ENCODE measurements around the gene FIG4.

Gene FIG4

DNA sequence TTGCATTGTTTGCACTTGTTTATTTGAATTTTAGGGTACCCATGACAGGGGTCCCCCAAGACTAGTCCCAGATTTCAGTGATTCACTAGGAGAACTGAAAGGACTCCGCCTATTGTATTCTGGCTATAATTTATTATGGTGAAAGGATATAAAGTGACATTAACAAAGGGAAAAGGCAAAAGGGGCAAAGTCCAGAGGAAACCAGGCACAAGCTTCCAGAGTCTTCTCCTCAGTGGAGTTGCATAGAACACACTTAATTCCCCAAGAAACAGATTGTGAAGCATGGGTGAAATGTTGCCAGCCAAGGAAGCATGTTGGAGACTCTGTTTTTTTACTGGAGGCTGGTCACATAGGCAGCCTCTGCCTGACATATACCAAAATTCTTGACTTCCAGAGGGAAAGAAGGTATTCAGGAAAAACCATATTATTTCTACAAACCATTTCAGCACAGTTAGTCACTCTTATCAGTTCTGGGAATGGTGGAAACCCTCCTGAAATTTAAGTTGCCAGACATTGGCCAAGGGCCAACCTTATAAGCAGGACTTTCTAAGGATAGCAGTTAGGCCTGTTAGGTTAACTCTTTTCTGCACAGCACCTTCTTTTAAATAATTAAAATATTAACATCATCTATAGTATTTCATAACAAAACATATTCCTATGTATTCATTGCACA, 71.8 kb downstream of the FIG4 start:
- Histone ChIP-seq H3K79me1 (ENCODE audit: low read length) (no peaks in the 10 kb centered on the region), H4K8ac (ENCODE audit: low read depth, low read length) (no peak overlapping the region), H3K27me3 (ENCODE audit: insufficient read depth, low read length, poor library complexity) (no peaks in the 10 kb centered on the region), H3K4me3 (ENCODE audit: low read length) (no peak overlapping the region), H3K79me2 (ENCODE audit: control insufficient read depth, insufficient read depth, low read length) (no peaks in the 10 kb centered on the region), H4K5ac (ENCODE audit: low read length) (no peak overlapping the region), H3K9ac (ENCODE audit: low read length) (no peak overlapping the region), H3K4ac (ENCODE audit: low read depth, low read length) (no peak overlapping the region), H2BK5ac (ENCODE audit: low read length) (no peak overlapping the region), H3K23ac (ENCODE audit: low read length) (no peak overlapping the region), H2AK5ac (ENCODE audit: low read length) (no peak overlapping the region), H2BK15ac (replicated peaks; ENCODE audit: low read depth) (no peak overlapping the region), H3K27ac (ENCODE audit: low read depth, low read length) (no peak overlapping the region), H3K36me3 (ENCODE audit: control insufficient read depth, insufficient read depth, low read length) (no peaks in the 10 kb centered on the region), H3K56ac (ENCODE audit: low read length) (no peak overlapping the region), H3K4me1 (ENCODE audit: control insufficient read depth, low read depth, low read length) (no peaks in the 10 kb centered on the region), H3K18ac (ENCODE audit: low read length) (no peak overlapping the region), H3K4me2 (ENCODE audit: low read length) (no peak overlapping the region), H2BK120ac (ENCODE audit: low read depth, low read length) (no peak overlapping the region)
- WGBS (ENCODE audit: extremely low coverage, insufficient coverage, low lambda C conversion rate), result no CpG with 5 or more reads among the region's 1 CpG
- no peak for DNase-seq

DNA sequence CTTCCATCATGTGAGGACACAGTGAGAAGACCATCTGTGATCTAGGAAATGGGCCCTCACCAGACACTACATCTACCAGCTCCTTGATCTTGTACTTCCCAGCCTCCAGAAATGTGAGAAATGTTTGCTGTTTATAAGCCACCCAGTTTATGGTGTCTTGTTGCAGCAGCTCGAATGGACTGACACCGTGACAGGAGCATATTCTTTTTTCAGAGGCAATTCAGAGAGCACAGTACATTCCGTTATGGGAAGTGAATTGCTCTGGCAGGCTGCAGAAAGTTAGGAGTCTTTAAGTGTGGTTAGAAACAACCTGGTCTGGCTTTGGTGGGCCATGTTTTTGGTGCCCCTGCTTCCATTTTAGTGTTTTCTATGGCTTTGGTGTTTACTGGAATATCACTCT, 75.1 kb downstream of the FIG4 start:
- no CpG with 5 or more reads among the region's 3 CpGs for WGBS (ENCODE audit: extremely low coverage, insufficient coverage, low lambda C conversion rate)
- no peak overlapping the region for H4K8ac ChIP-seq (ENCODE audit: low read depth, low read length)
- H3K27ac ChIP-seq (ENCODE audit: low read depth, low read length), result no peak overlapping the region
- H3K4me1 ChIP-seq (ENCODE audit: control insufficient read depth, low read depth, low read length), result no peaks in the 10 kb centered on the region
- no peak overlapping the region for H2AK5ac ChIP-seq (ENCODE audit: low read length)
- H3K9ac ChIP-seq (ENCODE audit: low read length), result no peak overlapping the region
- no peaks in the 10 kb centered on the region for H3K27me3 ChIP-seq (ENCODE audit: insufficient read depth, low read length, poor library complexity)
- H3K4me3 ChIP-seq (ENCODE audit: low read length), result no peak overlapping the region
- no peak overlapping the region for H4K5ac ChIP-seq (ENCODE audit: low read length)
- H3K56ac ChIP-seq (ENCODE audit: low read length), result no peak overlapping the region
- H2BK15ac ChIP-seq (replicated peaks; ENCODE audit: low read depth), result no peak overlapping the region
- H3K18ac ChIP-seq (ENCODE audit: low read length), result no peak overlapping the region
- no peak overlapping the region for H2BK120ac ChIP-seq (ENCODE audit: low read depth, low read length)
- no peak overlapping the region for H3K4me2 ChIP-seq (ENCODE audit: low read length)
- no peaks in the 10 kb centered on the region for H3K79me2 ChIP-seq (ENCODE audit: control insufficient read depth, insufficient read depth, low read length)
- DNase-seq, result no peak
- H2BK5ac ChIP-seq (ENCODE audit: low read length), result no peak overlapping the region
- no peak overlapping the region for H3K4ac ChIP-seq (ENCODE audit: low read depth, low read length)
- no peaks in the 10 kb centered on the region for H3K36me3 ChIP-seq (ENCODE audit: control insufficient read depth, insufficient read depth, low read length)
- no peak overlapping the region for H3K23ac ChIP-seq (ENCODE audit: low read length)
- H3K79me1 ChIP-seq (ENCODE audit: low read length), result no peaks in the 10 kb centered on the region

DNA sequence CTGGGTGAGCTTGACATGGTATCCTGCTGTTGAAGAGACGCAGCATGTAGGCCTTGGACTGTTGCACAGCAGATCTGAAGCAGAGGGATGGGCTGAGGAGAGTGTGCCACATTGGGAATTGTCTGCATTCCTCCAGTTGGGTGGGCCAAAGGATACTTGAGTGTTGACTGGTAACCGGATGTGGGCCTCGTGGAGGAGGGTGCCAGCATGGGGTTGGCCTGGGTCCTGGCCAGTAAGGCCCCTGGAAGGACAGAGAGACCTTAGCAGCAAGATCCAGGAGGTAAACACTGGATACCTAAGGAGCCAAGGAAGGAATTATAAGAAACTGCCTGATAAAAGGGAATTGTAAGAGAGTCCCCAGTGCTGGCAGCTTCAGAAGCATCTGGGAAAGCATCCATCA, 76.9 kb downstream of the FIG4 start:
- no peak overlapping the region for H3K4me3 ChIP-seq (ENCODE audit: low read length)
- H2BK15ac ChIP-seq (replicated peaks; ENCODE audit: low read depth), result no peak overlapping the region
- no peak overlapping the region for H3K23ac ChIP-seq (ENCODE audit: low read length)
- no peak overlapping the region for H3K18ac ChIP-seq (ENCODE audit: low read length)
- H3K9ac ChIP-seq (ENCODE audit: low read length), result no peak overlapping the region
- no peak overlapping the region for H3K56ac ChIP-seq (ENCODE audit: low read length)
- no peaks in the 10 kb centered on the region for H3K79me2 ChIP-seq (ENCODE audit: control insufficient read depth, insufficient read depth, low read length)
- DNase-seq, result no peak
- H3K36me3 ChIP-seq (ENCODE audit: control insufficient read depth, insufficient read depth, low read length), result no peaks in the 10 kb centered on the region
- H3K27ac ChIP-seq (ENCODE audit: low read depth, low read length), result no peak overlapping the region
- no CpG with 5 or more reads among the region's 3 CpGs for WGBS (ENCODE audit: extremely low coverage, insufficient coverage, low lambda C conversion rate)
- no peak overlapping the region for H2BK5ac ChIP-seq (ENCODE audit: low read length)
- no peaks in the 10 kb centered on the region for H3K79me1 ChIP-seq (ENCODE audit: low read length)
- H3K4me1 ChIP-seq (ENCODE audit: control insufficient read depth, low read depth, low read length), result no peaks in the 10 kb centered on the region
- H4K8ac ChIP-seq (ENCODE audit: low read depth, low read length), result no peak overlapping the region
- H2AK5ac ChIP-seq (ENCODE audit: low read length), result no peak overlapping the region
- H3K4ac ChIP-seq (ENCODE audit: low read depth, low read length), result no peak overlapping the region
- no peak overlapping the region for H4K5ac ChIP-seq (ENCODE audit: low read length)
- no peak overlapping the region for H2BK120ac ChIP-seq (ENCODE audit: low read depth, low read length)
- no peak overlapping the region for H3K4me2 ChIP-seq (ENCODE audit: low read length)
- H3K27me3 ChIP-seq (ENCODE audit: insufficient read depth, low read length, poor library complexity), result no peaks in the 10 kb centered on the region

DNA sequence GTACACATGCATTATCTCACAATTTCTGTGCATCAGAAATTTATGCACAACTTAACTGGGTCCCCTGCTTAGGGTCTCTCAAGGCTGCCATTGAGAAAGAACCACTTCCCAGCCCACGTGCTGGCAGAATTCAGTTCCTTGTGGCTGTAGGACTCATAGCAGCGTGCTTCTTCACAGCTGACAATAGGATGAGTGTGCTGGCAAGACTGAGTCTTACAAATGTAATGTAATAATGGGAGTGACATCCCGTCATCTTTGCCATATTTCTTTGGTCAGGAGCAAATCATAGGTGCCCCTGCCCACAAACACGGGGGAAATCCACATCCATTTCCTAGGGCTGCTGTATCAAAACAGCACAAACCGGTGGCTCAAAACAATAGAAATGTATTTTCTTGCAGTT, 77.4 kb downstream of the FIG4 start:
- no peak overlapping the region for H3K9ac ChIP-seq (ENCODE audit: low read length)
- no peak overlapping the region for H3K4me2 ChIP-seq (ENCODE audit: low read length)
- H2BK5ac ChIP-seq (ENCODE audit: low read length), result no peak overlapping the region
- no peaks in the 10 kb centered on the region for H3K79me2 ChIP-seq (ENCODE audit: control insufficient read depth, insufficient read depth, low read length)
- no peak overlapping the region for H3K23ac ChIP-seq (ENCODE audit: low read length)
- H3K4ac ChIP-seq (ENCODE audit: low read depth, low read length), result no peak overlapping the region
- H2BK120ac ChIP-seq (ENCODE audit: low read depth, low read length), result no peak overlapping the region
- no peak overlapping the region for H3K4me3 ChIP-seq (ENCODE audit: low read length)
- no peak overlapping the region for H3K27ac ChIP-seq (ENCODE audit: low read depth, low read length)
- no peak overlapping the region for H3K56ac ChIP-seq (ENCODE audit: low read length)
- H3K18ac ChIP-seq (ENCODE audit: low read length), result no peak overlapping the region
- no peak overlapping the region for H2AK5ac ChIP-seq (ENCODE audit: low read length)
- DNase-seq, result no peak
- no peak overlapping the region for H4K5ac ChIP-seq (ENCODE audit: low read length)
- H3K79me1 ChIP-seq (ENCODE audit: low read length), result no peaks in the 10 kb centered on the region
- no CpG with 5 or more reads among the region's 5 CpGs for WGBS (ENCODE audit: extremely low coverage, insufficient coverage, low lambda C conversion rate)
- H3K36me3 ChIP-seq (ENCODE audit: control insufficient read depth, insufficient read depth, low read length), result no peaks in the 10 kb centered on the region
- no peak overlapping the region for H4K8ac ChIP-seq (ENCODE audit: low read depth, low read length)
- no peaks in the 10 kb centered on the region for H3K27me3 ChIP-seq (ENCODE audit: insufficient read depth, low read length, poor library complexity)
- H3K4me1 ChIP-seq (ENCODE audit: control insufficient read depth, low read depth, low read length), result no peaks in the 10 kb centered on the region
- H2BK15ac ChIP-seq (replicated peaks; ENCODE audit: low read depth), result no peak overlapping the region

DNA sequence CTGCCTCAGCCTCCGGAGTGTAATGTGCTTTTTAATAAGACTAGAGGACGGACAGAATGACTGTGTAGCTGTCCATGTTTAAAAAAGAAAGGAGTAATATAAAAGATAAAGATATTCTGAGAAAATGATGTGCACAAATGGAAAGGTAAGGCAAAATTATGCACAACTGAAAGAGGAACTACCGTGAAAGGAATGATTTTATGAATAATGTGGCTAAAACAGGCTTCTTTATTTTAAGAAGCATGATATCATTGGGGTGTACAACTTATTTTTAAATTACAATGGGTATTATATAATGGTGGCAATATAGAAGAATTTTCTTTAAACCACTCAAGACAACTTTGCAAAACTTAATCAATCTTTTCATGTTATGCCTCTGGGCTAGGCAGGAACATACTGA, 78.1 kb downstream of the FIG4 start:
- H3K4ac ChIP-seq (ENCODE audit: low read depth, low read length), result no peak overlapping the region
- no peak overlapping the region for H3K4me3 ChIP-seq (ENCODE audit: low read length)
- H3K4me2 ChIP-seq (ENCODE audit: low read length), result no peak overlapping the region
- H2AK5ac ChIP-seq (ENCODE audit: low read length), result no peak overlapping the region
- no peak overlapping the region for H4K5ac ChIP-seq (ENCODE audit: low read length)
- H3K18ac ChIP-seq (ENCODE audit: low read length), result no peak overlapping the region
- no peak overlapping the region for H3K56ac ChIP-seq (ENCODE audit: low read length)
- no peaks in the 10 kb centered on the region for H3K27me3 ChIP-seq (ENCODE audit: insufficient read depth, low read length, poor library complexity)
- no peaks in the 10 kb centered on the region for H3K79me2 ChIP-seq (ENCODE audit: control insufficient read depth, insufficient read depth, low read length)
- no peak overlapping the region for H2BK15ac ChIP-seq (replicated peaks; ENCODE audit: low read depth)
- H4K8ac ChIP-seq (ENCODE audit: low read depth, low read length), result no peak overlapping the region
- H3K23ac ChIP-seq (ENCODE audit: low read length), result no peak overlapping the region
- no peak overlapping the region for H2BK120ac ChIP-seq (ENCODE audit: low read depth, low read length)
- no peaks in the 10 kb centered on the region for H3K79me1 ChIP-seq (ENCODE audit: low read length)
- H3K4me1 ChIP-seq (ENCODE audit: control insufficient read depth, low read depth, low read length), result no peaks in the 10 kb centered on the region
- no peak overlapping the region for H3K9ac ChIP-seq (ENCODE audit: low read length)
- no peak overlapping the region for H2BK5ac ChIP-seq (ENCODE audit: low read length)
- no peaks in the 10 kb centered on the region for H3K36me3 ChIP-seq (ENCODE audit: control insufficient read depth, insufficient read depth, low read length)
- no CpG with 5 or more reads among the region's 3 CpGs for WGBS (ENCODE audit: extremely low coverage, insufficient coverage, low lambda C conversion rate)
- no peak overlapping the region for H3K27ac ChIP-seq (ENCODE audit: low read depth, low read length)
- DNase-seq, result no peak

DNA sequence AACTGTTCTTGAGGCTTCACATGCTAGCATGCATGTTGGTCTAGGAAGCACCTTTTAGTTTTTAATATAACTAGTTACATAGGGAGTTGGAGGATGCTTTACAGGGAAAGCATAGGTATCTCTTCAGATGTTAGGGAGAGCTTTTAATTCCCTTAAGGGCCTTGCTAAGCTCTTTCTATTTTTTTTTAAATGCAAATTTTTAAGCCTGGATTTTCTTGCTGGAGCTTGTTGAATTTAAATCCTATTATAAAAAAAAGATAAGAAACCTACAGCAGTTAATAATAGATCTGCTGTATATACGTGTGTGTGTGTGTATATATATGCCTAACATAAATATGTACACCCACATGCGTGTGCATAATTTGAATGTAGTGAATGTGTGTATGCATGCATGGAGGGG, 79.0 kb downstream of the FIG4 start:
- H3K36me3 ChIP-seq (ENCODE audit: control insufficient read depth, insufficient read depth, low read length), result no peaks in the 10 kb centered on the region
- H3K4me1 ChIP-seq (ENCODE audit: control insufficient read depth, low read depth, low read length), result no peaks in the 10 kb centered on the region
- no peak overlapping the region for H3K56ac ChIP-seq (ENCODE audit: low read length)
- no peak overlapping the region for H3K4me3 ChIP-seq (ENCODE audit: low read length)
- no peak overlapping the region for H3K27ac ChIP-seq (ENCODE audit: low read depth, low read length)
- H2BK5ac ChIP-seq (ENCODE audit: low read length), result no peak overlapping the region
- no CpG with 5 or more reads among the region's 2 CpGs for WGBS (ENCODE audit: extremely low coverage, insufficient coverage, low lambda C conversion rate)
- DNase-seq, result no peak
- no peak overlapping the region for H4K5ac ChIP-seq (ENCODE audit: low read length)
- no peak overlapping the region for H2BK15ac ChIP-seq (replicated peaks; ENCODE audit: low read depth)
- H3K18ac ChIP-seq (ENCODE audit: low read length), result no peak overlapping the region
- no peaks in the 10 kb centered on the region for H3K79me2 ChIP-seq (ENCODE audit: control insufficient read depth, insufficient read depth, low read length)
- H3K4me2 ChIP-seq (ENCODE audit: low read length), result no peak overlapping the region
- no peak overlapping the region for H3K23ac ChIP-seq (ENCODE audit: low read length)
- H4K8ac ChIP-seq (ENCODE audit: low read depth, low read length), result no peak overlapping the region
- H2AK5ac ChIP-seq (ENCODE audit: low read length), result no peak overlapping the region
- no peaks in the 10 kb centered on the region for H3K27me3 ChIP-seq (ENCODE audit: insufficient read depth, low read length, poor library complexity)
- no peaks in the 10 kb centered on the region for H3K79me1 ChIP-seq (ENCODE audit: low read length)
- no peak overlapping the region for H3K4ac ChIP-seq (ENCODE audit: low read depth, low read length)
- no peak overlapping the region for H3K9ac ChIP-seq (ENCODE audit: low read length)
- H2BK120ac ChIP-seq (ENCODE audit: low read depth, low read length), result no peak overlapping the region
